HFFc6 (cell line): ENCODE data around the gene CHID1. TPM values are rescaled to one million over a fixed set of nuclear protein-coding genes. Genes with fewer than 3 reads are reported as not detected.

ENCODE experiments used
- DNase-seq: peaks from one replicate; pipeline ENCODE4 v3.0.0-alpha.2; 2018
- H3K27ac Mint-ChIP-seq: 2 replicates; pipeline ENCODE4 v1.8.0; 2020; ENCODE audit warnings: mild to moderate bottlenecking, mixed read lengths
- H3K27me3 Mint-ChIP-seq: 2 replicates; pipeline ENCODE4 v1.8.0; 2021; ENCODE audit warnings: mild to moderate bottlenecking, moderate library complexity, mixed read lengths; ENCODE audit not compliant: insufficient read depth
- H3K36me3 Mint-ChIP-seq: 2 replicates; pipeline ENCODE4 v1.8.0; 2021; ENCODE audit warnings: low read depth, mixed read lengths
- H3K4me1 Mint-ChIP-seq: 2 replicates; pipeline ENCODE4 v1.8.0; 2020; ENCODE audit warnings: low read depth, mixed read lengths
- H3K4me3 Mint-ChIP-seq: 2 replicates; pipeline ENCODE4 v1.8.0; 2020; ENCODE audit warnings: mild to moderate bottlenecking, moderate library complexity, mixed read lengths
- H3K9me3 Mint-ChIP-seq: 2 replicates; pipeline ENCODE4 v1.8.0; 2020; ENCODE audit warnings: mild to moderate bottlenecking, mixed read lengths
- CTCF ChIP-seq: fragments of 200-600 bp; sonication (generic); IDR thresholded peaks from 2 replicates; pipeline ENCODE4 v1.5.0; 2021; ENCODE audit warnings: antibody characterized with exemption, mild to moderate bottlenecking
- total RNA-seq, 6 experiments: library from RNA; stranded (reverse); fragmentation: NEBNext Ultra II Directional; extraction: Animal tissue kit (Norgen Biotek cat#: 25700); gene quantifications; 2 replicates in 1 of 6; 3 replicates in 5 of 6; pipeline ENCODE4 v1.2.3, GENCODE V29; 2021

Gene CHID1
- total RNA-seq, 6 experiments from 2014 or later = 116 to 145 (median 133) TPM

- Mint-ChIP-seq H3K36me3 (no peaks in the 10 kb centered on the region), H3K4me1 (peaks cover 25% of the 10 kb centered on the region), H3K4me3 (no peak overlapping the region), H3K27me3 (peaks cover 2% of the 10 kb centered on the region), H3K9me3 (no peaks in the 10 kb centered on the region), H3K27ac (no peak overlapping the region)
- no peak for DNase-seq
- TF ChIP-seq CTCF = no peak
Observed at GRCh38 chr11:849104-849824, 61.3 kb downstream of the CHID1 start.

- H3K4me3 Mint-ChIP-seq = no peak overlapping the region
- no peak overlapping the region for H3K27ac Mint-ChIP-seq
- H3K9me3 Mint-ChIP-seq = no peaks in the 10 kb centered on the region
- peaks cover 9% of the 10 kb centered on the region for H3K27me3 Mint-ChIP-seq
- TF ChIP-seq CTCF = peak; percentile 94
- peaks cover 25% of the 10 kb centered on the region for H3K4me1 Mint-ChIP-seq
- H3K36me3 Mint-ChIP-seq = no peaks in the 10 kb centered on the region
- no peak for DNase-seq
Observed at GRCh38 chr11:848380-848931, 62.2 kb downstream of the CHID1 start.

- no peak for DNase-seq
- no peak for TF ChIP-seq CTCF
- Mint-ChIP-seq H3K27me3 (peaks cover 11% of the 10 kb centered on the region), H3K9me3 (no peaks in the 10 kb centered on the region), H3K27ac (no peak overlapping the region), H3K4me3 (no peak overlapping the region), H3K36me3 (no peaks in the 10 kb centered on the region), H3K4me1 (peaks cover 25% of the 10 kb centered on the region)
Observed at GRCh38 chr11:847876-848275, 62.7 kb downstream of the CHID1 start.

GRCh38 chr11:846496-847098, 64.0 kb downstream of the CHID1 start:
- Mint-ChIP-seq H3K36me3 (no peaks in the 10 kb centered on the region), H3K9me3 (no peaks in the 10 kb centered on the region), H3K27me3 (peaks cover 14% of the 10 kb centered on the region), H3K27ac (peak overlapping the region; percentile 97), H3K4me3 (peak overlapping the region; percentile 90), H3K4me1 (peaks cover 25% of the 10 kb centered on the region)
- no peak for TF ChIP-seq CTCF
- peak; percentile 73 for DNase-seq

GRCh38 chr11:845872-846495, 64.6 kb downstream of the CHID1 start:
- no peak for TF ChIP-seq CTCF
- Mint-ChIP-seq H3K27ac (peak overlapping the region; percentile 97), H3K27me3 (peaks cover 19% of the 10 kb centered on the region), H3K9me3 (0 out of 2 replicates have a peak, but pooled peaks cover 5% of the 10 kb centered on the region), H3K4me3 (peak overlapping the region; percentile 90), H3K36me3 (peaks cover 5% of the 10 kb centered on the region), H3K4me1 (peaks cover 28% of the 10 kb centered on the region)
- DNase-seq = no peak
